HG03135 (cell line): ENCODE data around the gene CCNYL1.
"Not testable (repeated sequence)": the region's sequence is repeated elsewhere in the genome, so short reads cannot be mapped to it uniquely, and the experiment has no call there.

ENCODE experiments used
- ATAC-seq: cut with Tn5 transposase; IDR thresholded peaks from one replicate; pipeline ENCODE4 v1.9.1; 2021; ENCODE audit warnings: mild to moderate bottlenecking, moderate library complexity; ENCODE audit not compliant: unreplicated experiment

CCNYL1 gene

GRCh38 chr2:207733597-207734240, 22.3 kb downstream of the CCNYL1 start:
- ATAC-seq: no peak

- no peak for ATAC-seq
Observed at GRCh38 chr2:207734264-207734635, 22.8 kb downstream of the CCNYL1 start.

GRCh38 chr2:207734636-207735512, 23.4 kb downstream of the CCNYL1 start:
- ATAC-seq: no peak

- ATAC-seq: not testable (repeated sequence)
Observed at GRCh38 chr2:207735513-207735859, 24.0 kb downstream of the CCNYL1 start.

- no peak for ATAC-seq
Observed at GRCh38 chr2:207743514-207743913, 32.1 kb downstream of the CCNYL1 start.

GRCh38 chr2:207744050-207744449, 32.6 kb downstream of the CCNYL1 start:
- no peak for ATAC-seq

- no peak for ATAC-seq
Observed at GRCh38 chr2:207744451-207744850, 33.0 kb downstream of the CCNYL1 start.

GRCh38 chr2:207746131-207746530, 34.7 kb downstream of the CCNYL1 start:
- peak; percentile 74 for ATAC-seq

- no peak for ATAC-seq
Observed at GRCh38 chr2:207747653-207748560, 36.5 kb downstream of the CCNYL1 start.

- no peak for ATAC-seq
Observed at GRCh38 chr2:207748993-207749392, 37.6 kb downstream of the CCNYL1 start.

GRCh38 chr2:207749873-207750272, 38.4 kb downstream of the CCNYL1 start:
- no peak for ATAC-seq

GRCh38 chr2:207750345-207750744, 38.9 kb downstream of the CCNYL1 start:
- no peak for ATAC-seq

GRCh38 chr2:207750876-207751275, 39.4 kb downstream of the CCNYL1 start:
- no peak for ATAC-seq

- not testable (repeated sequence) for ATAC-seq
Observed at GRCh38 chr2:207753688-207754087, 42.2 kb downstream of the CCNYL1 start.

- no peak for ATAC-seq
Observed at GRCh38 chr2:207754498-207755383, 43.3 kb downstream of the CCNYL1 start.

GRCh38 chr2:207758025-207758424, 46.6 kb downstream of the CCNYL1 start:
- no peak for ATAC-seq

GRCh38 chr2:207759890-207760289, 48.5 kb downstream of the CCNYL1 start:
- no peak for ATAC-seq

GRCh38 chr2:207760453-207760852, 49.0 kb downstream of the CCNYL1 start:
- no peak for ATAC-seq

GRCh38 chr2:207761426-207761825, 50.0 kb downstream of the CCNYL1 start:
- not testable (repeated sequence) for ATAC-seq

GRCh38 chr2:207762146-207762545, 50.7 kb downstream of the CCNYL1 start:
- no peak for ATAC-seq
